Esophagus mucosa (tissue), 1 donor: ENCODE measurements around the gene PIEZO1. TPM values are rescaled to one million over a fixed set of nuclear protein-coding genes. Genes with fewer than 3 reads are reported as not detected.
"Not testable (repeated sequence)": the region's sequence is repeated elsewhere in the genome, so short reads cannot be mapped to it uniquely, and the experiment has no call there.

Source experiments
- ATAC-seq: fragments of 200-7000 bp; cut with Tn5 transposase; one replicate; pipeline ENCODE4 v1.9.1; 2020
- total RNA-seq: library from RNA; stranded (reverse); gene quantifications from one replicate; pipeline ENCODE4 v1.2.4, GENCODE V29; 2023
- donor health status: DM: yes; HTN: yes; CAD: no.

The PIEZO1 gene
- 64.7 TPM for total RNA-seq

DNA sequence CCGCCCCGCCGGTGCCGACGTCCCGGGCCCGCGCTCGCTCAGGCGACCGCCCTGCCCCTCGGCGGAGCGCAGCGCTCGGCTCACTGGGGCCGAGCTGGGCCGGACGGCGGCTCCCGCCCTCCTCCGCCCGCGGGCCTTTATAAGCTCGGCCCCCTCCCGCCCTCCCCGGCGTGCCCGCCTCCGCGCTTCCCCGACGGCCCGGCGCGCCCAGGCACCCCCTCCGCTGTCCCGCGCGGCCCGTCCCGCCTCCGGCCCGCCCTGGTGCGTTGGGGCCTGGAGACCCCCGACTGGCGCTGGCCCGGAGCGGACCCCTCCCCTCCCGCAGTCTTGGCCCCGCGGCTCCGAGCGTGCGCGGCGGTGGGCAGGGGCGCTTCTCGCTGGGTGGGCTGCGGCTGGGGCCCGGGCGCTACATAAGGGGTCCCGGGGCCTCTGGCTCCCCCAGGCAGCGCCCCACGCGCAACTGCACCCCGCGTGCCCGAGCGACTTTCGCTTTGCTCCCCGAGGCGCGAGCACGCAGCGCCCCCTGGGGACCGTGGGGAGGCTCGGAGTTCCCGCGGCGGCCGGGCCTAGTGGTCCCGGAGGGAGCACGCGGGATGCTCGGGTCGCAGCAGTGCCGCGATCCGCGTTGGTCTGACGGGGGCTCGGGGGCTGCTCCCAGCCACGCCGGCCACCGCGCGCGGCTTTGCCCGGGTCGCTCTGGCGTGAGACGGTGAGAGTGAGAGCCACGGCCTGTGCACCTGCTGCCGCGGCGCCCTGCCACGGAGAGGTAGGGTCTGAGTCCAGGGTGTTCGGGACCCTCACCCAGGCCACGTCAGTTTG is at the start of gene PIEZO1:
PIEZO1 (minus strand) TSS at position 115 of the 819 bp plus-strand sequence. CDS start 256 bp downstream, outside the sequence.
- ATAC-seq = peak; percentile 60

GRCh38 chr16:88834670-88835069 is 49.6 kb upstream of the PIEZO1 start:
- no peak for ATAC-seq

DNA sequence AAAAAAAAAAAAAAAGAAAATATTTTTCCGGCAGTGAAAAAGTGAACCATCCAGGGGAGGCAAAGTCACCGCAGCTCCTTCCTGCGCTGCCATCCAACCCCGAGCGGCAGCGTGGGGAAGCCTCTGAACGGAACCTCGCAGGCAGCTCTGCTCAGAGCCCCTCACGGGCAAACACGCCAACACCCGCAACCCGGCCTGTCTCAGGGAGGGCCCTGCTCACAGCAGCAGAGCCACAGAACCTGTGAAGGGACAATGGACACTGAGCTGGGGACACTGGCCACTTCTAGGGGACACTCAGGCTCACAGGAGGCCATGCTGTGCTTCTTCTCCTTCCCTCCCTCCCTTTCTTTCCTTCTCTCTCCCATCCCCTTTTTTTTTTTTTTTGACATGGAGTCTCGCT is 48.1 kb upstream of the PIEZO1 start:
- no peak for ATAC-seq

- peak; percentile 45 for ATAC-seq
Observed at GRCh38 chr16:88831838-88832237, 46.8 kb upstream of the PIEZO1 start.

GRCh38 chr16:88830783-88831182 is 45.8 kb upstream of the PIEZO1 start:
- ATAC-seq = no peak

- ATAC-seq = no peak
Observed at GRCh38 chr16:88830258-88830657, 45.2 kb upstream of the PIEZO1 start.

- no peak for ATAC-seq
Observed at GRCh38 chr16:88828711-88829110, 43.7 kb upstream of the PIEZO1 start.

DNA sequence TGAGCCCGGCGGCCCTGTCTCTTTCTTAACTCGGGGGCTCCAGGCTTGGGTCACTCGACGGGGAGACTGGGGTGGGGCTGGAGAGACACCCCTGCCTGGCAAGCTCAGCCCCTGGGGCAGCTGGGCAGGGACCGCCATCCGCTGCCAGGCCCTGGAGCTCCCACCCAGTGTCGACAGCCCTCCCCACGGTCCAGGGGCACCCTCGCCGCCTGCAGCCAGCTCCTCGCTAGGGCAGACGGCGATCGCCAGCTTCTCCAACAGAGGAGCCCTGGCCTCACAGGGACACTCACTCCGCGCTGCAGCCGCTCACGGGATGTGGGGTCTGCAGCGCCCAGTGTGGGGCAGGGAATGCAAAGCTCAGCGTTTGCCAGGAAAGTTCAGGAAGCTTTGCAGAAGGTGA is 42.7 kb upstream of the PIEZO1 start:
- ATAC-seq = no peak

GRCh38 chr16:88826070-88826840 is 41.2 kb upstream of the PIEZO1 start:
- peak; percentile 87 for ATAC-seq

GRCh38 chr16:88825146-88825545 is 40.1 kb upstream of the PIEZO1 start:
- ATAC-seq = no peak

DNA sequence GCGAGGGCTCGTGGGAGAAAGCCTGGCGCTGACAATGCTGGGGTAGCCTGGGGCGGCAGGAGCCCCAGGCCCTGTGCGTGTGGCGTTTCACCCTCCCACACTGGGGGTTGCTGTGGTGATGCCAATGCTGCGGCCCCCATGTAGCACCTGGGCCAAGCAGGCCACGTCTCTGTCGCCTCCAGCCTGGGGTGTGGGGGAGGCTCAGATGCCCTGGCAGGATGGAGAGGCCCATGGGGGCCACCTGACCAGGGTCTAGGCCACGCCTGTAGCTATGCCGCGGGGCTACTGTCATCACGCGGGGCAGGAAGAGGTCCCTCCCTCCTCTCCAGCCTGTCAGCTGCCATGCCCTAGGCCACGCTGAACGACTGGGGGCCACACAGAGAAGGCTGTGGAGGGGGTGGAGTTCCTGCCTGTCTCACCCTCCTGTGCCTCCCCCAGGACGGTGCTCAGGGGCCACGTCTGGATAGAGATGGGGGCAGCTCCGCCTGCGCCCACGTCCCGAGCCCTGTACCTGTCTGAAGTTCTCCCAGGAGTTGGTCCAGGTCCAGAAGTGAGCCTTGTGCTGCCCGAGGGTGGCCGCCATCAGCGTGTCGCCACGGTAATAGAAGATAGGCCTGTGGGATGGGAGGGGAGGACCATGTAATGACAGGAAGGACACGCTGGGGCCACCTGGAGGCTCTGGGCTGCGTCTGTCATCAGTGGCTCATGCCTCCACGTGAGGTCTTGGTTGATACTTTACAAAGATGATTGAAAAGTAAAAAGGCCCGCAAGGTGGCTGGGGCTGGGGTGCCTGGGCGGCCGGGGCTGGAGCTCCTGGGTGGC is 39.4 kb upstream of the PIEZO1 start:
- no peak for ATAC-seq

GRCh38 chr16:88823646-88824045 is 38.6 kb upstream of the PIEZO1 start:
- not testable (repeated sequence) for ATAC-seq

DNA sequence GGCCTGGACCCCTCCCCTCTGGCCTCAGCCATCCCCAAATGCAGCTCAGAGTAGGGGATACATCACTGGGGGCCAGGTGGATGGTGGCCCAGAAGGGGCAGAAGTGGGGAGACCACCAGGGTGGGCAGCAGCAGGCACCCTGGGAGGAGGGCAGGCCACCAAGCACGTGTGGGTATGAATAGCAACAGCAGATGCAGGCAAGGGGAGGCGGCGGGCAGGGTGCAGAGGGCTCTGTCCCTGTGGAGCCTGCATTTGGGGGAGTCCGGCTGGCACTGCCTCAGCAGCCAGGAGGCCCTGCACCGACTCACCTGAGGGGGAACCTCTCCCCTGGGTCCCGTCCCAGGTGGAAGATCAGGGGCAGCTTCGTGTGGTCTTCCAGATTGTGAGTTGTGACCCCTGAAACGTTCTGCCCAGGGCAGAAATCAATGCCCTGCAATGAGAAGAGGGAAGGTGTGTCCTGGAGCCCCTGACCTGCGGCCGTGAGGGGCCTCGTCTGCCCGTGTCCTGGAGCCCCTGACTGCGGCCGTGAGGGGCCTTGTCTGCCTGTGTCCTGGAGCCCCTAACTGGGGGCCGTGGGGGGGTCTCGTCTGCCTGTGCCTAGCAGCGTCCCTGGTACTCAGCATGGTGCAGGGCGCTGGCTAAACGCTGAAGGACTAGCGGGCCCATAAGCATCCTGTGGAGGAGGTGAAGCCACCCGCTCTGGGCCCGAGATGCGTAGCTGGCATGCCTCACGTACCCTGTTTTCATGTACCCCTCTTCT is 37.4 kb upstream of the PIEZO1 start:
- no peak for ATAC-seq

GRCh38 chr16:88821168-88821850 is 36.3 kb upstream of the PIEZO1 start:
- no peak for ATAC-seq

DNA sequence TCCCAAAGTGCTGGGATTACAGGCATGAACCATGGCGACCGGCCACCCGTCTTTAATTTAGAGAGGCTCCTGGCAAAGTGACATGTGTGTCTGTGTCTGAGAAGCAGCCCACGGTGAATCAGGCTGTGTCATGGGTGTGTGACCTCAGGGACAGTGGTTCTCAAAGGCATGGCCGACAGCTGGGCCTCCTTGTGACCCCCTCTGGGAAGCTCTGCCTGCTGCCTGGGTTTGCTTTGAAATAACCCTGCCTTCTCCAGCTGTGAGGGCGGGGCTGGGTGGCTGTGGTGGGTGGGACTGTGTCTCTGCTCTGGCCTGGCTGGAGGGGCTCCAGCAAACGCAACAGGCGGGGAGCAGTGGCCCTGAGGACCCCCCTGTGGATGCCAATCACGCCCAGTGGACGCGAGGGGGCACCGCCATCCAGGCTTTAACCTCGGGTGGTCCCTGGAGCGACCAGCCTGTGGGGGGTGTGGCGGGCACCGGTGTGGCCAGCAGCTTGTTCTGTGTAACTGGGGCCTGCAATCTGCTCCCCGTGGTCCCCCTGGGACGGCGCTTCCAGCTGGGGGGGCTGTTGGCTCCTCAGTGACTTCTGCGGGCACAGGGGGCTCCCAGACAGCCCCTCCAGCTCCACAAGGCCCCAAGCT is 35.5 kb upstream of the PIEZO1 start:
- no peak for ATAC-seq

GRCh38 chr16:88819126-88819525 is 34.1 kb upstream of the PIEZO1 start:
- ATAC-seq = no peak

GRCh38 chr16:88818575-88818874 is 33.5 kb upstream of the PIEZO1 start:
- no peak for ATAC-seq

DNA sequence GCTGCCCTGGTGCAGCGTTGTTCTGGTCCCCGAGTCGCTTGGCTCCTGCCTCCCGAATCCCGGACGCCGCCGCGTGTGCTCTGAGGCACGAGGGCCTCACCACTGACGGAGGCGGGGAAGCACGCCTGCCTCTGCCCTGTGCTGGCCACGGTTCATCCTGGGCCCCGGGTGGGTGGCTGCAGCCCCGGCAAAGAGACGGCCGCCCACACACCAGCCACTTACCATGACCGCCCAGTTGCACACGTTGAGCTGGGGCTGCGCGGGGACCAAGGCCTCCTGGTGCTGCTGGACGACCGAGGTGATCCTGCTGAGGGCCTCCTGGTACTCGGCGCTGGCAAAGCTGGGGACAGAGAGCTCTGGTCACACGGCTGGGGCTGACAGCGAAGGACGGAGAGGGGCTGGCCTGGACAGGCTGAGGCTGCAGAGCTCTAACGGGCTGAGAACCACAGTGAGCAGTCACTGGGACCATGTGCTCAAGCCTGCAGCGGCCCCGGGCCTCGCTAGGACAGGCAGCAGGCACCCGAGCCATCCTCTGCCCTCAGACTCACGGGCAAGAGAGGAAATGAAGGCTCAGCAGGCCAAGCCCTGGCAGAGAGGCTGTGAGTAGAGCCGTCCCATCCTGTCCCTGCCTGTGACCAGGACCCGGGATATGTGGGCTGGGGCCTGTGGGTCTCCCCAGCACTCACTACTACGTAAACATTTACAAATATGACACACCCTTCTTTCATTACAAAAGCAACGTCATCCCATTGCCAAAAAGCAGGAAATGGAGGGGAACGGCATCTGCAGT is 33.0 kb upstream of the PIEZO1 start:
- peak; percentile 2 for ATAC-seq

GRCh38 chr16:88816736-88817535 is 31.9 kb upstream of the PIEZO1 start:
- ATAC-seq = peak; percentile 24
